K562 (cell line): ENCODE results near the gene CDK5R2. TPM values are rescaled to one million over a fixed set of nuclear protein-coding genes. Genes with fewer than 3 reads are reported as not detected.

Source experiments
- ATF4 ChIP-seq: fragments of 450-650 bp; formaldehyde crosslinking; IDR thresholded peaks from 2 replicates; pipeline ENCODE4 v1.4.0; 2022; ENCODE audit warnings: mild to moderate bottlenecking, moderate library complexity
- E4F1 ChIP-seq: fragments of 250-450 bp; sonication (Bioruptor Pico); IDR thresholded peaks from 2 replicates; pipeline ENCODE4 v1.5.0; 2021; ENCODE audit warnings: mild to moderate bottlenecking, borderline replicate concordance
- EGR1 ChIP-seq: fragments of 450-650 bp; conservative IDR thresholded peaks from 2 replicates; pipeline ENCODE4 v1.6.1; 2017; ENCODE audit warnings: mild to moderate bottlenecking
- ERF ChIP-seq: fragments of 450-650 bp; formaldehyde crosslinking; IDR thresholded peaks from 2 replicates; pipeline ENCODE4 v1.4.0; 2020; ENCODE audit warnings: mild to moderate bottlenecking, mixed read lengths
- ESRRA ChIP-seq: fragments of 450-650 bp; IDR thresholded peaks from 2 replicates; pipeline ENCODE4 v1.6.1; 2014; ENCODE audit warnings: low read depth, mild to moderate bottlenecking, moderate library complexity, borderline replicate concordance
- GABPB1 ChIP-seq: sonication (generic); formaldehyde crosslinking; IDR thresholded peaks from 2 replicates; pipeline ENCODE4 v1.8.0; 2022; ENCODE audit warnings: mild to moderate bottlenecking, missing genetic modification reagents
- JUND ChIP-seq, 2 experiments: IDR thresholded peaks; 2 replicates in 1 of 2; 3 replicates in 1 of 2; pipeline ENCODE4 v1.6.1; 2011; ENCODE audit warnings: borderline replicate concordance in 2 of 2, low read depth in 2 of 2, low read length in 2 of 2, improper control_type of control experiment in 1 of 2, missing biosample characterization in 1 of 2, missing genetic modification characterization in 1 of 2, missing genetic modification reagents in 1 of 2
- KDM4B ChIP-seq, 2 experiments: fragments of 450-650 bp in 1 of 2; sonication (generic) in 1 of 2; IDR thresholded peaks; 2 replicates each; pipeline ENCODE4 v1.6.1; 2016 to 2017; ENCODE audit warnings: borderline replicate concordance in 2 of 2, antibody characterized with exemption in 1 of 2, low read depth in 1 of 2, mild to moderate bottlenecking in 1 of 2
- MEF2A ChIP-seq: IDR thresholded peaks from 2 replicates; pipeline ENCODE4 v1.6.1; 2011; ENCODE audit warnings: low read depth, mild to moderate bottlenecking, low read length, moderate library complexity; ENCODE audit not compliant: control insufficient read depth
- NFATC3 ChIP-seq: fragments of 450-650 bp; IDR thresholded peaks from 2 replicates; pipeline ENCODE4 v1.6.1; 2017; ENCODE audit warnings: mild to moderate bottlenecking
- NRF1 ChIP-seq, 2 experiments: fragments of 450-650 bp; IDR thresholded peaks in 1 of 2; conservative IDR thresholded peaks in 1 of 2; 2 replicates each; pipeline ENCODE4 v1.6.1; 2014; ENCODE audit warnings: mild to moderate bottlenecking in 2 of 2
- POLR2AphosphoS5 ChIP-seq: IDR thresholded peaks from 2 replicates; pipeline ENCODE4 v1.6.1; 2011; ENCODE audit warnings: mild to moderate bottlenecking, low read depth, low read length, moderate library complexity; ENCODE audit not compliant: control insufficient read depth, insufficient read depth
- PRDM10 ChIP-seq: fragments of 450-650 bp; IDR thresholded peaks from 2 replicates; pipeline ENCODE4 v1.6.1; 2018; ENCODE audit not compliant: partially characterized antibody
- RFX7 ChIP-seq: fragments of 250-450 bp; sonication (Bioruptor Pico); IDR thresholded peaks from 2 replicates; pipeline ENCODE4 v1.5.1; 2021; ENCODE audit warnings: mild to moderate bottlenecking
- SAFB ChIP-seq: fragments of 200-400 bp; formaldehyde crosslinking; IDR thresholded peaks from 2 replicates; pipeline ENCODE4 v1.6.1; 2017; ENCODE audit warnings: low read depth, low read length, borderline replicate concordance
- SMC3 ChIP-seq: conservative IDR thresholded peaks from 2 replicates; pipeline ENCODE4 v1.6.1; 2011; ENCODE audit warnings: low read depth, low read length, improper control_type of control experiment; ENCODE audit not compliant: insufficient read depth
- TARDBP ChIP-seq: fragments of 450-650 bp; IDR thresholded peaks from 2 replicates; pipeline ENCODE4 v1.6.1; 2016
- XRCC5 ChIP-seq: fragments of 200-400 bp; formaldehyde crosslinking; IDR thresholded peaks from 2 replicates; pipeline ENCODE4 v1.6.1; 2017; ENCODE audit warnings: low read depth, mild to moderate bottlenecking, low read length
- ZNF699 ChIP-seq: fragments of 250-450 bp; sonication (Bioruptor Pico); IDR thresholded peaks from 2 replicates; pipeline ENCODE4 v1.8.0; 2021; ENCODE audit warnings: mild to moderate bottlenecking, moderate library complexity; ENCODE audit not compliant: insufficient replicate concordance
- ZNF766 ChIP-seq: fragments of 200-800 bp; sonication (Bioruptor generic); conservative IDR thresholded peaks from 2 replicates; pipeline ENCODE4 v1.6.1; 2016; ENCODE audit warnings: missing genetic modification characterization, missing compliant biosample characterization
- polyA plus RNA-seq, 8 experiments: library from polyadenylated mRNA; depleted of rRNA in 4 of 8; stranded (reverse) in 5 of 8; unstranded in 3 of 8; fragments of >200 nt; fragmentation: Nextera tagmentation in 2 of 8; fragmentation: Illumina TruSeq in 1 of 8; extraction: Ambion mirVana in 2 of 8; extraction: Trizol in 1 of 8; gene quantifications; 2 replicates each; pipeline versions ENCODE4 v1.2.1 to v1.2.3, GENCODE V29; 2011 to 2014; ENCODE audit warnings: inconsistent platforms in 1 of 8, missing spikeins in 1 of 8
- total RNA-seq, 7 experiments: library from RNA; depleted of rRNA in 6 of 7; stranded (reverse); fragments of >200 nt in 6 of 7; fragmentation: Illumina TruSeq in 2 of 7; extraction: Trizol in 2 of 7; gene quantifications; 2 replicates each; pipeline versions ENCODE4 v1.2.1 to v1.2.3, GENCODE V29; 2011 to 2021; ENCODE audit warnings: low replicate concordance in 1 of 7

Gene CDK5R2
- total and polyA plus RNA-seq, 9 of the 15 experiments (the other 6 are each of a cell fraction or from before 2014, with no cell fraction given): 0.09 TPM; not detected in 8

- TF ChIP-seq ZNF766 (CRISPR knock-in tag) (no peak), GABPB1 (peak; percentile 71), MEF2A (no peak), ZNF699 (no peak), ATF4 (CRISPR knock-in tag) (no peak), E4F1 (no peak), SMC3 (peak; percentile 62), TARDBP (0 out of 2 replicates have a peak, but pooled peaks have one; percentile 34), SAFB (peak; percentile 73; the same call in 1 of the 2 replicates), POLR2AphosphoS5 (no peak), NRF1 (conservative IDR thresholded peaks at IDR 0.05 in 1 of 2, IDR thresholded peaks at IDR 0.05 in 1 of 2) (peak; percentile 80 to 83), XRCC5 (0 out of 2 replicates have a peak, but pooled peaks have one; percentile 61), RFX7 (CRISPR knock-in tag) (no peak), ESRRA (peak; percentile 17; the same call in 1 of the 2 replicates), EGR1 (peak; percentile 74), PRDM10 (peak; percentile 9), NFATC3 (no peak), ERF (CRISPR knock-in tag) (no peak), KDM4B (IDR thresholded peaks at IDR 0.05; ENCODE audit: borderline replicate concordance in 2 of 2, low read depth in 1 of 2) (0 out of 4 replicates have a peak, but pooled peaks of 1 of the 2 experiments have one; percentile 52), JUND (IDR thresholded peaks at IDR 0.05; ENCODE audit: borderline replicate concordance, low read depth, low read length) (0 out of 2 replicates have a peak, but pooled peaks have one; percentile 9), JUND (tag; IDR thresholded peaks at IDR 0.05; ENCODE audit: borderline replicate concordance, low read depth, low read length) (no peak; the same call in 2 of the 3 replicates)
These were observed 36.7 kb downstream of the CDK5R2 start (continued) for GRCh38 chr2:218995972-218996711.
